ENCODE data around the gene KRT26. TPM values are rescaled to one million over a fixed set of nuclear protein-coding genes. Genes with fewer than 3 reads are reported as not detected.

The KRT26 gene
- total RNA-seq, 1 donor from 2014 or later: not detected

GRCh38 chr17:40812639-40813038 lies 40.6 kb upstream of the KRT26 start:
- H3K27me3 ChIP-seq (ENCODE audit: control insufficient read depth, insufficient read depth, low read length): no peaks in the 10 kb centered on the region
- FAIRE-seq: no peak
- no peak for TF ChIP-seq CTCF (IDR thresholded peaks at IDR 0.05; ENCODE audit: insufficient read depth, low read length, severe bottlenecking)
- peaks cover 3% of the 10 kb centered on the region for H3K36me3 ChIP-seq (ENCODE audit: control insufficient read depth, insufficient read depth, low read length)
- H3K4me3 ChIP-seq (ENCODE audit: low read depth, low read length): no peak overlapping the region
- DNase-seq (ENCODE audit: low read depth): no peak

GRCh38 chr17:40810494-40810893 lies 38.5 kb upstream of the KRT26 start:
- no peak for TF ChIP-seq CTCF (IDR thresholded peaks at IDR 0.05; ENCODE audit: insufficient read depth, low read length, severe bottlenecking)
- FAIRE-seq (peak; percentile 55), DNase-seq (ENCODE audit: low read depth) (peak; percentile 94)
- no peaks in the 10 kb centered on the region for H3K27me3 ChIP-seq (ENCODE audit: control insufficient read depth, insufficient read depth, low read length)
- no peak overlapping the region for H3K4me3 ChIP-seq (ENCODE audit: low read depth, low read length)
- no peaks in the 10 kb centered on the region for H3K36me3 ChIP-seq (ENCODE audit: control insufficient read depth, insufficient read depth, low read length)

GRCh38 chr17:40809721-40810421 lies 37.9 kb upstream of the KRT26 start:
- FAIRE-seq (no peak), DNase-seq (ENCODE audit: low read depth) (no peak)
- H3K36me3 ChIP-seq (ENCODE audit: control insufficient read depth, insufficient read depth, low read length): no peaks in the 10 kb centered on the region
- H3K27me3 ChIP-seq (ENCODE audit: control insufficient read depth, insufficient read depth, low read length): no peaks in the 10 kb centered on the region
- TF ChIP-seq CTCF (IDR thresholded peaks at IDR 0.05; ENCODE audit: insufficient read depth, low read length, severe bottlenecking): no peak
- no peak overlapping the region for H3K4me3 ChIP-seq (ENCODE audit: low read depth, low read length)

GRCh38 chr17:40806131-40806530 lies 34.1 kb upstream of the KRT26 start:
- FAIRE-seq (peak; percentile 66), DNase-seq (ENCODE audit: low read depth) (no peak)
- TF ChIP-seq CTCF (IDR thresholded peaks at IDR 0.05; ENCODE audit: insufficient read depth, low read length, severe bottlenecking): no peak
- no peaks in the 10 kb centered on the region for H3K27me3 ChIP-seq (ENCODE audit: control insufficient read depth, insufficient read depth, low read length)
- no peaks in the 10 kb centered on the region for H3K36me3 ChIP-seq (ENCODE audit: control insufficient read depth, insufficient read depth, low read length)
- H3K4me3 ChIP-seq (ENCODE audit: low read depth, low read length): no peak overlapping the region

- DNase-seq (ENCODE audit: low read depth) (peak; percentile 71), FAIRE-seq (no peak)
- Histone ChIP-seq H3K4me3 (ENCODE audit: low read depth, low read length) (no peak overlapping the region), H3K27me3 (ENCODE audit: control insufficient read depth, insufficient read depth, low read length) (no peaks in the 10 kb centered on the region), H3K36me3 (ENCODE audit: control insufficient read depth, insufficient read depth, low read length) (no peaks in the 10 kb centered on the region)
- TF ChIP-seq CTCF (IDR thresholded peaks at IDR 0.05; ENCODE audit: insufficient read depth, low read length, severe bottlenecking): peak; percentile 81
Measured at GRCh38 chr17:40803617-40804082, 31.6 kb upstream of the KRT26 start.

- H3K4me3 ChIP-seq (ENCODE audit: low read depth, low read length): no peak overlapping the region
- no peak for DNase-seq (ENCODE audit: low read depth)
- no peak for FAIRE-seq
- H3K27me3 ChIP-seq (ENCODE audit: control insufficient read depth, insufficient read depth, low read length): peaks cover 1% of the 10 kb centered on the region
- no peak for TF ChIP-seq CTCF (IDR thresholded peaks at IDR 0.05; ENCODE audit: insufficient read depth, low read length, severe bottlenecking)
- no peaks in the 10 kb centered on the region for H3K36me3 ChIP-seq (ENCODE audit: control insufficient read depth, insufficient read depth, low read length)
Measured at GRCh38 chr17:40801157-40801556, 29.2 kb upstream of the KRT26 start.

Data from bronchial epithelial cell (primary cell).